Posterior cingulate gyrus (tissue), 11 donors: ENCODE results near the gene GRK4.

Source experiments
- DNase-seq, 10 donors: peaks; one replicate each; pipeline versions ENCODE4 v3.0.0 to v3.0.0-alpha.2; 2020 to 2021; ENCODE audit warnings: mixed read lengths in 3 of 10
- intact Hi-C: fragments of 100-400 bp; cut with DNase I; formaldehyde crosslinking; loops from one replicate; pipeline ENCODE4 v1.15.1; 2023

The GRK4 gene

DNA sequence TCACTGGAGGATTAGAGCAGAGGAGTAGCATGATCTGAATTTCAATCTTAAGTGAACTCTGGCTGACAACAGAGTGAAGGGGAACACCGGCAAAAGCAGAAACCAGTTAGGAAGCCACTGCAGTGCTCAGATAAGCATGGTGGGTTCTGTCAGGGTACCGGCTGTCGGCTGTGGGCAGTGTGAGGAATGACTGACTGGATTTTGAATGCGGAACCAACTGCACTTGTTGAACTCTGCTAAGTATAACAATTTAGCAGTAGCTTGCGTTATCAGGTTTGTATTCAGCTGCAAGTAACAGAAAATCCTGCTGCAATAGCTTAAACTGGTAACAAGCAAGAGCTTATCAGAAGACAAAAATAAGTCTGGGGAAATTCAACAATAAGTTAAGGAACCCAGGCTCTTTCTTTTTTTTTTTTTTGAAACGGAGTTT lies 116.3 kb downstream of the GRK4 start:
- intact Hi-C loops = no loop called here
- DNase-seq = no peak

DNA sequence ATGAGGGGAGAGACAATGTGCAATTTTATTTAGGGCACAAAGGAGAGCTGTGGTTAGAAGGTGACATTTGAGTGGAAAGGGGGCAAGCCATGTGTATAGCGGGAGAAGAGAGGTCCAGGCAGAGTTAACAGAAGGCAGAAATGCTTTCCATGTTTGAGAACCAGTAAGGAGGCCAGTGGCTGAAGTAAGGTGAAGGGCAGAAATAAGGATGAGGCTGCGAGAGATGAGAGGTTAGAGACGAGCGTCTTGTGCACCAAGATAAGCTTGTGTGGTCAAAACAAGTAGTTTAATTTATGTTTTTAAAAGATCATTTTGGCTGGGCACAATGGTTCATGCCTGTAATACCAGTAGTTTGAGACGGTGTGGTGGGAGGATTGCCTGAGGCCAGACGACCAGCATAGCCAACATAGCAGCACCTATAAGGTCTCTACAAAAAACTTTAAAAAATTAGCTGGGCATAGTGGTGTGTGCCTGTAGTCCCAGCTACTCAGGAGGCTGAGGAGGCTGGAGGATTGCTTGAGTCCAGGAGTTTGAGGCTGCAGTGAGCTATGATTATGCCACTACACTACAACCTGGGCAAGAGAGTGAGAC lies 119.6 kb downstream of the GRK4 start:
- intact Hi-C loops = no loop called here
- no peak for DNase-seq

DNA sequence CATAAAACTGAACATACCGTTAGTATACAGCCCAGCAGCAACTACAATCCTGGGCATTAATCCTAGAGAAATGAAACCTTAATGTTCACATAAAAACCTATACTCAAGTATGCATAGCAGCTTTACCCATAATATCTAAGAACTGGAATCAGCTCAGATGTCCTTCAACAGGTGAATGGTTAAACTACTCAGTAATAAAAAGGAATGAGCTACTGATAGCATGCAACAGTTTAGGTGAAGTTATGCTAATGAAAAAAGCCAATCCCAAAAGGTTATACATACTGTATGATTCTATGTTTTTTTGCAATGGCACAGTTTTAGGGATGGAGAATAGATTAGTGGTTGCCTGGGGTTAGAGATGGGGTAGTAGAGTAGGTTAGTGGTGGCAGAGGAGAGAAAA lies 120.4 kb downstream of the GRK4 start:
- no peak for DNase-seq
- intact Hi-C loops = no loop called here

DNA sequence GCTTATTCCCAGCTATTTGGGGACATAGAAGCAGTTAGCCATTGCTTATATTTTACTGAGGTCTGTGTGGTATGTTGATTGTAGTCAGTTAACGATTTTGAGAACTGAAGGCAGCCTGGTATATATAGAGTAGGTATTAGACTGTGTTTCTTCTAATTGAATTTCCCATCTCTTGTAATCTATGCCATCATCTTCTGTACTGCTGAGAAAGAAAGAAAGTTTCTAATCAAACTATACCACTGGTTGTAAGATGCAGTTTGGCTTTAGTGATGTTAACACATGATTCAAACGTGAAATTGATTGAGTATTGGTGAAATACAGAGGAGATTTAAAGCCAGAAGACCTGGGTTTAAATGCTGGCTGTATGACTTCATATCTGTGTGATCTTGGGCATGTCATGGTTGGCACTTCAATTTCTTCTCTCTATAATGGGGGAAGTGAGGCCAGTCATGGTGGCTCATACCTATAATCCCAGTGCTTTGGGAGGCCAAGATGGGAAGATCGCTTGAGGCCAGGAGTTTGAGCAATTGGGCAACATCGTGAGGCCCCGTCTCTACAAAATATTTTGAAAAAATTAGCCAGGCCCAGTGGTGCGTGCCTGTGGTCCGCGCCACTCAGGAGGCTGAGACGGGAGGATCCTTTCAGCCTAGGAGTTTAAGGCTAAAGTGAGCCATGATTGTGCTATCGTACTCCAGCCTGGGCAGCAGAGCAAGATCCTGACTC lies 122.7 kb downstream of the GRK4 start:
- DNase-seq = no peak
- intact Hi-C loops = no loop called here

DNA sequence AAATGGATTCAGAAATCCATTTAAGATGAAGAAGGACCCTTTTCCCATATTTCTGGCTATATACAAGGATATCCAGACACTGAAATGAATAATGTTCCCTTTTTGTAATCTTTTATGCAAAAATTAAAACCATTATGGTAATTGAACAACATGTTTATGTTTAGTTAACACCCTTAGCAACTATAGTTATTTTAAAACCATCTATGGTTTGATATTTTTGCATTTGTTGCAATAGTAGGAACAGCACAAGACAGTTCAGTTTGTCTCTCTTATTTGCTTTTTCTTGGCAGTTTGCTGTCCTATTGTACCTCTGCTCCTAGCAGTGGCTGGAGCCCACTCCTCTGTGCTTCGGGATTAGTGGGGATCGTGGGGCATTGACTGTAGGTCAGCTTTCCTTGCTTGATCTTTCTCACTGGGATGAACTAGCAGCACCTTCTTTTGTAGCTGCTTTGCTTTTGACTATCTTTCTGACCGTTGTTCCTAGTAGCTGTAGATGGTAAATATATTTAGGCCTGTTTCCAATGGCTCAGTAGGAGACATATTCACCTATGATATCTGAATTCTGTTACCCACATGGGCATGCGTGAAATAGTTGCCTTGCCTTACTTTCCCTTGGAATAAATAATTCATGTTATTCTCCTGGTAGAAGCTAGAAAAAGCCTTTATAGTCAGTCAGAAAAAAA lies 123.9 kb downstream of the GRK4 start:
- no peak for DNase-seq
- intact Hi-C loops = no loop called here
